Keratinocyte (primary cell): ENCODE data around the gene NTMT1. TPM values are rescaled to one million over a fixed set of nuclear protein-coding genes. Genes with fewer than 3 reads are reported as not detected.
A peak's percentile ranks its signal among the peaks of the same experiment; 100 is the strongest.

Experiments used
- DNase-seq: peaks from one replicate; pipeline ENCODE4 v3.0.0-alpha.2; 2011; ENCODE audit warnings: low read depth, missing footprints, low spot score
- FAIRE-seq: peaks from 2 replicates; lab custom pipeline; 2011; peaks lifted over from hg19 to GRCh38; lab: Jason Lieb, UNC
- H2AFZ ChIP-seq: 2 replicates; pipeline ENCODE4 v1.6.0; 2012; ENCODE audit warnings: low read length, control low read depth, inconsistent platforms; ENCODE audit not compliant: control insufficient read depth
- H3K27ac ChIP-seq: 2 replicates; pipeline ENCODE4 v1.5.1; 2011; ENCODE audit warnings: low read length; ENCODE audit not compliant: control insufficient read depth, insufficient read depth
- H3K27me3 ChIP-seq: 3 replicates; pipeline ENCODE4 v1.6.0; 2011; ENCODE audit warnings: low read length; ENCODE audit not compliant: control insufficient read depth, insufficient read depth; ENCODE audit errors: extremely low read depth
- H3K36me3 ChIP-seq, 2 experiments: 2 replicates in 1 of 2; 3 replicates in 1 of 2; pipeline ENCODE4 v1.5.1; 2011; ENCODE audit warnings: low read length in 2 of 2, mild to moderate bottlenecking in 1 of 2; ENCODE audit not compliant: control insufficient read depth in 2 of 2, insufficient read depth in 2 of 2; ENCODE audit errors: extremely low read depth in 1 of 2
- H3K4me1 ChIP-seq: 3 replicates; pipeline ENCODE4 v1.5.1; 2011; ENCODE audit warnings: low read length; ENCODE audit not compliant: control insufficient read depth, insufficient read depth; ENCODE audit errors: extremely low read depth
- H3K4me2 ChIP-seq: 3 replicates; pipeline ENCODE4 v1.6.0; 2011; ENCODE audit warnings: low read depth, low read length; ENCODE audit not compliant: control insufficient read depth, insufficient read depth; ENCODE audit errors: extremely low read depth
- H3K4me3 ChIP-seq, 3 experiments: fragments of 200-600 bp in 1 of 3; sonication (generic) in 1 of 3; 2 replicates in 2 of 3; 3 replicates in 1 of 3; pipeline ENCODE4 v1.5.1; 2011 to 2016; ENCODE audit warnings: low read length in 3 of 3, mild to moderate bottlenecking in 3 of 3, control low read depth in 2 of 3, inconsistent platforms in 1 of 3, low read depth in 1 of 3, mixed read lengths in 1 of 3, mixed run types in 1 of 3, moderate library complexity in 1 of 3; ENCODE audit not compliant: control insufficient read depth in 2 of 3, insufficient read depth in 2 of 3; ENCODE audit errors: extremely low read depth in 1 of 3
- H3K79me2 ChIP-seq: 2 replicates; pipeline ENCODE4 v1.6.0; 2012; ENCODE audit warnings: low read length; ENCODE audit not compliant: control insufficient read depth, insufficient read depth
- H3K9ac ChIP-seq: 3 replicates; pipeline ENCODE4 v1.6.0; 2011; ENCODE audit warnings: low read length; ENCODE audit not compliant: control insufficient read depth, insufficient read depth; ENCODE audit errors: extremely low read depth
- H3K9me1 ChIP-seq: 3 replicates; pipeline ENCODE4 v1.6.0; 2011; ENCODE audit warnings: low read length; ENCODE audit not compliant: control insufficient read depth, insufficient read depth; ENCODE audit errors: extremely low read depth
- H3K9me3 ChIP-seq: 2 replicates; pipeline ENCODE4 v1.5.1; 2012; ENCODE audit warnings: low read depth, low read length; ENCODE audit not compliant: control insufficient read depth
- H4K20me1 ChIP-seq: 3 replicates; pipeline ENCODE4 v1.6.0; 2011; ENCODE audit warnings: low read length; ENCODE audit not compliant: control insufficient read depth, insufficient read depth; ENCODE audit errors: extremely low read depth
- CTCF ChIP-seq, 3 experiments: IDR thresholded peaks in 1 of 3; conservative IDR thresholded peaks in 1 of 3; optimal IDR thresholded peaks in 1 of 3; 2 replicates in 2 of 3; 3 replicates in 1 of 3; pipeline versions ENCODE3 to v1.5.1; 2011; ENCODE audit warnings: low read length in 3 of 3, mild to moderate bottlenecking in 3 of 3, moderate library complexity in 2 of 3, control low read depth in 1 of 3, inconsistent platforms in 1 of 3; ENCODE audit not compliant: insufficient read depth in 2 of 3; ENCODE audit errors: extremely low read depth in 1 of 3
- EZH2 ChIP-seq: IDR thresholded peaks from one replicate; pipeline ENCODE4 v1.6.1; 2012; ENCODE audit warnings: inconsistent platforms, mild to moderate bottlenecking, low read length, moderate library complexity
- dilution Hi-C: fragments of 300-500 bp; cut with MboI; formaldehyde crosslinking; loops from one replicate; pipeline ENCODE4 v1.7.0; 2020; ENCODE audit warnings: low sequenced_read_pairs; ENCODE audit not compliant: extremely low pct_ligation_motif_present
- polyA plus RNA-seq, 5 experiments: library from polyadenylated mRNA; depleted of rRNA in 3 of 5; stranded (reverse) in 3 of 5; stranded (forward) in 1 of 5; unstranded in 1 of 5; fragments of >200 nt; gene quantifications; 1 replicate in 1 of 5; 2 replicates in 3 of 5; 3 replicates in 1 of 5; pipeline versions ENCODE4 v1.2.1 to v1.2.3, GENCODE V29; 2011 to 2012; ENCODE audit warnings: missing spikeins in 2 of 5, low read depth in 1 of 5, low replicate concordance in 1 of 5

The NTMT1 gene
- polyA plus RNA-seq, 1 donor (not counting 4 experiments of a cell fraction or from before 2014, with no cell fraction given) = 50.2 TPM

- Histone ChIP-seq H3K27ac (peak overlapping the region; percentile 58), H3K4me2 (peak overlapping the region; percentile 100)
- dilution Hi-C loops = no loop called here
Measured at GRCh38 chr9:129640086-129640870, 14.3 kb downstream of the NTMT1 start.

GRCh38 chr9:129640871-129641749, 15.1 kb downstream of the NTMT1 start:
- Histone ChIP-seq H3K9me1 (no peaks in the 10 kb centered on the region), H4K20me1 (peaks cover 14% of the 10 kb centered on the region), H2AFZ (no peak overlapping the region), H3K9ac (peak overlapping the region; percentile 86), H3K27me3 (no peaks in the 10 kb centered on the region), H3K4me1 (peaks cover 30% of the 10 kb centered on the region), H3K9me3 (no peaks in the 10 kb centered on the region), H3K36me3 (peaks cover 26 to 31% of the 10 kb centered on the region in 2 experiments), H3K4me3 (peak overlapping the region; percentile 89 to 94 (median 90)), H3K27ac (peak overlapping the region; percentile 58), H3K4me2 (peak overlapping the region; percentile 100), H3K79me2 (peaks cover 37% of the 10 kb centered on the region)
- TF ChIP-seq EZH2 = no peak
- TF ChIP-seq CTCF (optimal IDR thresholded peaks at IDR 0.05 in 1 of 3, IDR thresholded peaks at IDR 0.05 in 1 of 3, conservative IDR thresholded peaks at IDR 0.05 in 1 of 3; ENCODE audit: extremely low read depth in 1 of 3, insufficient read depth in 2 of 3, low read length in 3 of 3) = no peak
- FAIRE-seq (no peak), DNase-seq (no peak)
- dilution Hi-C loops = no loop called here

More at GRCh38 chr9:129640086-129640870, 14.3 kb downstream of the NTMT1 start:
- H3K36me3 ChIP-seq = peaks cover 29 to 38% of the 10 kb centered on the region in 2 experiments
- H4K20me1 ChIP-seq = peaks cover 16% of the 10 kb centered on the region
- H3K9me3 ChIP-seq = no peaks in the 10 kb centered on the region
- H3K9ac ChIP-seq = peak overlapping the region; percentile 86
- peaks cover 30% of the 10 kb centered on the region for H3K4me1 ChIP-seq
- no peak for TF ChIP-seq CTCF (optimal IDR thresholded peaks at IDR 0.05 in 1 of 3, IDR thresholded peaks at IDR 0.05 in 1 of 3, conservative IDR thresholded peaks at IDR 0.05 in 1 of 3; ENCODE audit: extremely low read depth in 1 of 3, insufficient read depth in 2 of 3, low read length in 3 of 3)
- TF ChIP-seq EZH2 = no peak
- FAIRE-seq (peak; percentile 81), DNase-seq (no peak)
- H3K9me1 ChIP-seq = no peaks in the 10 kb centered on the region
- H2AFZ ChIP-seq = no peak overlapping the region
- no peaks in the 10 kb centered on the region for H3K27me3 ChIP-seq
- H3K4me3 ChIP-seq = peak overlapping the region; percentile 89 to 94 (median 90)
- H3K79me2 ChIP-seq = peaks cover 43% of the 10 kb centered on the region
